NCI-H2107 treated with DMSO at 0.1 percent for 48 hours (cell line): ENCODE measurements around the gene KCNIP4.

Experiments
- DNase-seq: peaks from one replicate; lab custom pipeline; 2025; ENCODE audit not compliant: unreplicated experiment; lab: John Stamatoyannopoulos, UW

The KCNIP4 gene

DNA sequence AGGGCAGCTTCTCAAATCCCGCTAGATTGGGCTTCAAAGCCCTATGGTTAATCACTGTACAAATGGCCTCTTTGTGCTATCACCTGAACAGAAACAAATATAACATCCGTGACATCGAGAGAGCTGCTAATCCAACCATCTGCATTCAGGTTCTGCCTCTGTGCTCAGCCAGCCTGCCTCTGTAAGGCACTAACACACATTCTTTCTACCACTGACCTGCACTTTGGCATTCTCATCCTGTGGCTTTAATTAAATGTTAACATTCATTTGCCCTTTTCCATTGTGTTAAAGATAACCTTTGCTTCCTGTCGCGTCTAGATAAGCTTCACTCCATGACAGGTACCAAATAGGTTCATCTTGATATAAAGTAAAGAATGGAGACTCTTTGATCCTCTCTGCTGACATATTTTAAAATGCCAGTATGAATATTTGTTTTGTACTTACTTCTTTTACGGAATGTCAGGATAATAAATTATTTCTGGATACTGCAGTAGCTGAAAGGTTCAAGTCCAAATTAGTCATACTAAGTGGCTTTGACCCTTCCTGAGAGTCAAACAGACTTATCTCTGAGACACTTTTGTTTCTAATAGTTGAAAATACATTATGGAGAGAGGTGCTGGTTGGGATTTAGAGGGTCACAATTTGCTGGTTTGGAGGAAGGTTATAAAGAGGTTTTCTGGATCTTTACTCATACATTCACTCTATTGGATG, 742.6 kb downstream of the KCNIP4 start:
- DNase-seq, result no peak

DNA sequence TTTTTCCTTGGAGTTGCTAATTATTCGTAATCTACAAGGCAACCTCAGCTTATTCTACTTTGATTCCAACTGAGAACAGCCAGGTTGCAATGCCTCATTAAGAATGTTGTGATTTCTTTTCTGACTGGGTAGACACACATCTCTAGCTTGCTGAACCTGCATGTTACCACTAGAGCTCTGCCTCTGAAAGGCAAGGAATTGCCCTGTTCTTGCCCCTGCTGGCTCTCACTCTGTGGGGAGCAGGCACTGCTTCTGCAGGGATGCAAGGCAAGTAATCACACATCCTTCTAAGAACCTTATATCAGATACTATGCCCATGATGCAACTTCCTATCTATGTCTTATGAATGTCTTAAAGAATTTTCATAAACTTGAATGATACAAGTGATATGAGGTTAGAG, 745.2 kb downstream of the KCNIP4 start:
- DNase-seq, result no peak

GRCh38 chr4:21202959-21203358, 745.6 kb downstream of the KCNIP4 start:
- DNase-seq, result no peak

DNA sequence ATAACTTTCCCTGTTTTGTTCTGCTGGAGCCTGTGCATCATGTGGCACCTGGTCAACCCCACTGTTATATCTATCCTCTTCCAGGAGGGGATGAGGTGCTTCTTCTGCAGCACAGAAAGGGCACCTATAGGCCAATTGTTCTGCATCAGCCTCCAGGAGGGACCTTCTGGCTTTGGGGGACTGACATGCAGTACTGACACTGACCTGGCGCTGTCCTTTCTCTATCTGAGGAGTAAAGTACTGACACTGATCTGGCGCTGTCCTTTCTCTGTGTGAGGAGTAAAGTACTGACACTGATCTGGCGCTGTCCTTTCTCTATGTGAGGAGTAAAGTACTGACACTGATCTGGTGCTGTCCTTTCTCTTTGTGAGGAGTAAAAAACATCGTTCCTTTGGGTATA, 749.9 kb downstream of the KCNIP4 start:
- no peak for DNase-seq

DNA sequence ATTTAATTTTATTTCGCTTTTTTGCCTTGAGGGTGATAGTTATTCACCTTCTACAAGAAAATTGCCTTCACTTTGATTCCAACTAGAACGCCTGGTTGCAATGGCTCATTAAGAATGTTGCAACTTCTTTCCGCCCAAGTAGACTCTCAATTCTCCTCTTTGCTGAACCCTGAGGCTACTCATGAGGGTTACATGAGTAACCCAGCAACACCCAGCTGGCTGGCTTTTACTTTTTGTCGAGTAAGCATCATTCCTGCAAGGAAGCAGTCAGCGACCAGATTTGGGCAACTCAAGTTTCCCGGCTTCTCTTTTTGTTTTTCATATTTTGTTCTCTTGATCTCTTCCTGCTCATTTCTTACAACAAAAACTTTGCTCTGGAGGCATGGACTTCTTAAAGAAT, 752.9 kb downstream of the KCNIP4 start:
- DNase-seq, result no peak

DNA sequence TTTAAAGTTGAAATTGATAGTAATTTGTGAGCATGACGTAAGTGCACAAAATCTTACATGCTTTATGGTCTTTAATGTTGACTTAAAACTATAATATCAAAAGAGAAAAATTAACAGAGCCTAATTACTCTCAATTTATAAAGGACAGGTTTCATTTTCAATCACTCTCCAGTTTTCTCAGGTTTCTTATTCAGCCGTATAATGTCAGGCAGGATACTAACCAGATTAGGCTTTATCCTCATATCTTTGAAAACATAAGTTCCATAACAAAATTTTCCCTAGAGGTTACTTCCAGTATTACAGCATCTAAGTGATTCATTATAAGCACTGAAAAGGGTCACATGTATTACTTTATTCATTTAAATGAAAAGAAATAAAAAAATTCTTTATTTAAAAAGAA, 756.2 kb downstream of the KCNIP4 start:
- no peak for DNase-seq

DNA sequence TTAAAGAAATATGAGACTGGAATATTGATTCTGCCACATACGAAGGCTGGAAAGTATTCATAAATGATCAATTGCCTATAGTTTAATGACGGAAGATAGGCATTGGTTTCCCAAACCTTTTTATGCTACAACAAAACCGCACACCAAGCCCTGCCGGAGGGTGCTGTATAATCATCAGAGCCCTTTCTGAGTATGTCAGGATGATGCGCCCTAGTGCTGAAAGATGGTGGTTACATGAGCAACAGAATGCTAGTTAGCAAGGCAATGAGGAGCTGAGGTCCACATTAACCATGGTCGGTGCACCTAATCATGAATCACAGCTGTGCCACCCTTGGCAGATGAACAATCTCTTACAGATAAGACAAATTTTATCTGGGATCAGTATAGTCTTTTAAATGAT, 757.3 kb downstream of the KCNIP4 start:
- no peak for DNase-seq

- no peak for DNase-seq
Measured at GRCh38 chr4:21184788-21185187, 763.8 kb downstream of the KCNIP4 start.

- DNase-seq, result no peak
Measured at GRCh38 chr4:21181716-21182115, 766.9 kb downstream of the KCNIP4 start.

GRCh38 chr4:21177871-21178270, 770.7 kb downstream of the KCNIP4 start:
- no peak for DNase-seq

GRCh38 chr4:21177092-21177491, 771.5 kb downstream of the KCNIP4 start:
- no peak for DNase-seq

GRCh38 chr4:21167711-21168110, 780.9 kb downstream of the KCNIP4 start:
- DNase-seq, result no peak

GRCh38 chr4:21155367-21155766, 793.2 kb downstream of the KCNIP4 start:
- no peak for DNase-seq

GRCh38 chr4:21139327-21139726, 809.2 kb downstream of the KCNIP4 start:
- DNase-seq, result no peak

DNA sequence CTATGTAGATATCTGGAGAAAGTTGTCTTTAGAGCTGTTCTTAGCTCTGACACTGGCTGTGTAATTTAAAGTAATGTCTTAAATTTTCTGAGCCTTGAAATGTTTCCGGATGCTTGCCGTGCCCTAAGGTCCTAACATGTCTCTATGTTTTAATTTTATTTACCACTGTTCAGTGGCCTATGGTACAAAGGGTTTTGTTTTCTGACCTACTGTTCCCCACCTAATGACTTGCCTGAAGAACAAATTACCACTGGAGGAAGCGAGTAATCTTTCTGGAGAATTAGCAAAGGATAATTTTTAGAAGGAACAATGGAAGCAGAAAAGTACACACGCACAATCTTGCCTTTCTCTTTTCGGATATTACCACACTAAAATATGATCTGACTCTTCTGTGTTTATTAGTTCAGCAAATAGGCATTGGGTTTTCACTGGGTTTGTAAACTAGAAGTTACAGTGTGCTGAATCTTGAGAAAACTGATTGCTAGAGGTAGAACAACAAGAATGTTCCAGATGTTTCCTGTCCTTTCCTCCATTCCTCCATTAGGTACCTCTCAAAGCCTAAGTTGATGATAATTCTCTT, 812.4 kb downstream of the KCNIP4 start:
- no peak for DNase-seq

DNA sequence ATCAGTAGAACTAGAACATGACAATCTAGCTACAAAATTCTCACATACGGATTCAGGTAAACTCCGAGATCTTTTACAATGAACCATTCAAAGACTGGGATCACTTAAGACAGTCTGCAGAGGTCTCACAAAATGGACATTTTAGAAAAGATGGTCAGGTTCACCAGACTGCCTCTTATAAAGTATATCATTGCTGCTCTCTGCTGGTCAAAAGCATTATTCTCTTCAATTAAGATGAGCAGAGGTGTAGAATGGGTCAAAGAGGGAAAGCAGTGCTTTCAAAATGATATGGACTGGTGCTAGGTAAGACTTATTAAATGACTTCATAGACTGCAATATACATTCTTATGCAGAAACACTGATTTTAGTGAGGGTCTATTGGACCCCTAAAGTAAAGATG, 813.6 kb downstream of the KCNIP4 start:
- no peak for DNase-seq

DNA sequence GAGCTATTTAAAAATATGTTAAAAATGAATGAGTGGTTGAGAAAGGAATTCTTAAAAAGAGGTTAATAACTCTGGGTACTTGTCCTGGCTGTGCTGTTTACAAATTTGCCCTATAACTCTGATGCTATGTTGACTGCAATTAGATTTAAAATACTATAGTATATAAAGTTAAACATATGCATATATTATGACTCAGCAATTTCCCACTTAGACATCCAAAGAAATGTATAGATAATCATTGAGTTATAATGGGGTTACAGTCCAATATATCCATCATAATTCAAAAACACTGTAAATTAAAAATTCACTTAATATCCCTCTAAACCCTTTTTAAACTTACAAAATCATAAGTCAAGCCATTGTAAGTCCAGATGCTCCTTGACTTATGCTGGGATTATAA, 818.0 kb downstream of the KCNIP4 start:
- DNase-seq, result no peak

GRCh38 chr4:21126014-21126512, 822.5 kb downstream of the KCNIP4 start:
- DNase-seq, result no peak

- no peak for DNase-seq
Measured at GRCh38 chr4:21118301-21118700, 830.3 kb downstream of the KCNIP4 start.

- DNase-seq, result no peak
Measured at GRCh38 chr4:21117541-21118180, 830.9 kb downstream of the KCNIP4 start.

GRCh38 chr4:21113496-21114223, 834.9 kb downstream of the KCNIP4 start:
- DNase-seq, result no peak

GRCh38 chr4:21102667-21103066, 845.9 kb downstream of the KCNIP4 start:
- DNase-seq, result no peak
